B cell (primary cell): ENCODE results near the gene DNAH6.

Source experiments
- EZH2 ChIP-seq: IDR thresholded peaks from 2 replicates; pipeline ENCODE4 v1.6.1; 2012; ENCODE audit warnings: borderline replicate concordance, low read depth, mild to moderate bottlenecking, moderate library complexity, low read length; ENCODE audit not compliant: insufficient read depth, poor library complexity, severe bottlenecking
- TF ChIP-seq, protein P1 (sequence below): fragments of 200-600 bp; IDR thresholded peaks from one replicate; pipeline ENCODE4 v1.8.0; 2022; ENCODE audit warnings: antibody characterized with exemption, mild to moderate bottlenecking

DNA sequence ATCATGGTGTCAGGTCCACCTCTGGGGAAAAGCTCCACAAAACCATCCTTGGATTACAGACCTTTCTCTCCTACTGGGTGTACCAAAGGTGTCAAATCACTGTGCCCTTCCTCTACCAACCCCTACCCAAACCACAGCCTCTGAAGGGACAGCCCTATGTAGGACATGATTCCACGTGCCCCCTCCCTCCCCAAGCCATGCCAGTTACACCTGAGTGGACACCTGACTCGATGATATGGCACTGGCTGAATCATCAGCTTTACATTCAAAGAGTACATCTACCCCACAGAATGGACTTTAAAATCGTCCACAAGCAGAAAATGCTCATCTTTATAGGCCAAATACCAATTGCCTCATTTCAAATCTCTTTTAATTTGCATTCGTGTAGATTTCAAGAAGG, 338.6 kb downstream of the DNAH6 start:
- TF ChIP-seq, protein P1, sequence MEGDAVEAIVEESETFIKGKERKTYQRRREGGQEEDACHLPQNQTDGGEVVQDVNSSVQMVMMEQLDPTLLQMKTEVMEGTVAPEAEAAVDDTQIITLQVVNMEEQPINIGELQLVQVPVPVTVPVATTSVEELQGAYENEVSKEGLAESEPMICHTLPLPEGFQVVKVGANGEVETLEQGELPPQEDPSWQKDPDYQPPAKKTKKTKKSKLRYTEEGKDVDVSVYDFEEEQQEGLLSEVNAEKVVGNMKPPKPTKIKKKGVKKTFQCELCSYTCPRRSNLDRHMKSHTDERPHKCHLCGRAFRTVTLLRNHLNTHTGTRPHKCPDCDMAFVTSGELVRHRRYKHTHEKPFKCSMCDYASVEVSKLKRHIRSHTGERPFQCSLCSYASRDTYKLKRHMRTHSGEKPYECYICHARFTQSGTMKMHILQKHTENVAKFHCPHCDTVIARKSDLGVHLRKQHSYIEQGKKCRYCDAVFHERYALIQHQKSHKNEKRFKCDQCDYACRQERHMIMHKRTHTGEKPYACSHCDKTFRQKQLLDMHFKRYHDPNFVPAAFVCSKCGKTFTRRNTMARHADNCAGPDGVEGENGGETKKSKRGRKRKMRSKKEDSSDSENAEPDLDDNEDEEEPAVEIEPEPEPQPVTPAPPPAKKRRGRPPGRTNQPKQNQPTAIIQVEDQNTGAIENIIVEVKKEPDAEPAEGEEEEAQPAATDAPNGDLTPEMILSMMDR = no peak
- TF ChIP-seq EZH2 = no peak
